GM12878 (cell line): ENCODE measurements around the gene ZFP91.

Experiments
- BCL11A ChIP-seq: IDR thresholded peaks from 2 replicates; pipeline ENCODE4 v1.6.1; 2011; ENCODE audit warnings: low read depth, low read length
- CEBPB ChIP-seq, 2 experiments: fragments of 150-350 bp in 1 of 2; IDR thresholded peaks; 2 replicates each; pipeline ENCODE4 v1.6.1; 2012 to 2014; ENCODE audit warnings: low read depth in 2 of 2, low read length in 2 of 2, borderline replicate concordance in 1 of 2, inconsistent platforms in 1 of 2
- EZH2 ChIP-seq: IDR thresholded peaks from 2 replicates; pipeline ENCODE4 v1.6.1; 2012; ENCODE audit warnings: low read depth, mild to moderate bottlenecking, control low read depth, inconsistent platforms, low read length, borderline replicate concordance; ENCODE audit not compliant: control insufficient read depth
- GATAD2B ChIP-seq: fragments of 450-650 bp; conservative IDR thresholded peaks from 2 replicates; pipeline ENCODE4 v1.6.1; 2017; ENCODE audit warnings: low read depth, mild to moderate bottlenecking, moderate library complexity
- POLR2AphosphoS2 ChIP-seq: IDR thresholded peaks from 2 replicates; pipeline ENCODE4 v1.6.1; 2011; ENCODE audit warnings: low read depth, mild to moderate bottlenecking, low read length, improper control_type of control experiment, moderate library complexity
- RAD21 ChIP-seq: IDR thresholded peaks from 2 replicates; pipeline ENCODE4 v1.6.1; 2011; ENCODE audit warnings: mild to moderate bottlenecking, low read depth, low read length, moderate library complexity; ENCODE audit not compliant: insufficient read depth
- TAF1 ChIP-seq: IDR thresholded peaks from 2 replicates; pipeline ENCODE4 v1.6.1; 2011; ENCODE audit warnings: mild to moderate bottlenecking, low read depth, low read length, borderline replicate concordance
- ZNF207 ChIP-seq: fragments of 450-650 bp; IDR thresholded peaks from 2 replicates; pipeline ENCODE4 v1.6.1; 2014; ENCODE audit warnings: antibody characterized with exemption, mild to moderate bottlenecking, borderline replicate concordance
- TF ChIP-seq, protein P1 (sequence below), 3 experiments: IDR thresholded peaks in 2 of 3; conservative IDR thresholded peaks in 1 of 3; 2 replicates each; pipeline ENCODE4 v1.5.1; 2011; ENCODE audit warnings: low read depth in 3 of 3, low read length in 3 of 3, mild to moderate bottlenecking in 3 of 3, control low read depth in 2 of 3, moderate library complexity in 2 of 3, inconsistent platforms in 1 of 3, mixed read lengths in 1 of 3; ENCODE audit not compliant: control insufficient read depth in 2 of 3, insufficient read depth in 1 of 3; ENCODE audit errors: extremely low read depth in 1 of 3
- TF ChIP-seq, protein P2 (sequence below): fragments of 450-650 bp; IDR thresholded peaks from 2 replicates; pipeline ENCODE4 v1.6.1; 2017; ENCODE audit warnings: mild to moderate bottlenecking, moderate library complexity
- TF ChIP-seq, protein P3 (sequence below): fragments of 450-650 bp; formaldehyde crosslinking; IDR thresholded peaks from 2 replicates; pipeline ENCODE4 v1.5.0; 2022; ENCODE audit warnings: mild to moderate bottlenecking, missing genetic modification characterization

DNA sequence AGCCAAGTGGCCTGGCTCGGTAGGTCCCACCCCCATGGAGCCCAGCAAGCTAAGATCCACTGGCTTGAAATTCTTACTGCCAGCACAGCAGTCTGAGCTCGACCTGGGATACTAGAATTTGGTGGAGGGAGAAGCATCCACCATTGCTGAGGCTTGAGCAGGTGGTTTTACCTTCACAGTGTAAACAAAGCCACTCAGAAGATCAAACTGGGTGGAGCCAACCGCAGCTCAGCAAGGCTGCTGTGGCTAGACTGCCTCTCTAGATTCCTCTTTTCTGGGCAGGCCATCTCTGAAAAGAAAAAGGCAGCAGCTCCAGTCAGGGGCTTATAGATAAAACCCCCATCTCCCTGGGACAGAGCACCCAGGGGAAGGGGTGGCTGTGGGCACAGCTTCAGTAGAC is 48.6 kb upstream of the ZFP91 start:
- TF ChIP-seq EZH2 = no peak
- TF ChIP-seq POLR2AphosphoS2 = no peak
- no peak for TF ChIP-seq CEBPB (IDR thresholded peaks at IDR 0.05; ENCODE audit: borderline replicate concordance in 1 of 2, low read depth in 2 of 2, low read length in 2 of 2)
- no peak for TF ChIP-seq RAD21
- TF ChIP-seq, protein P1, sequence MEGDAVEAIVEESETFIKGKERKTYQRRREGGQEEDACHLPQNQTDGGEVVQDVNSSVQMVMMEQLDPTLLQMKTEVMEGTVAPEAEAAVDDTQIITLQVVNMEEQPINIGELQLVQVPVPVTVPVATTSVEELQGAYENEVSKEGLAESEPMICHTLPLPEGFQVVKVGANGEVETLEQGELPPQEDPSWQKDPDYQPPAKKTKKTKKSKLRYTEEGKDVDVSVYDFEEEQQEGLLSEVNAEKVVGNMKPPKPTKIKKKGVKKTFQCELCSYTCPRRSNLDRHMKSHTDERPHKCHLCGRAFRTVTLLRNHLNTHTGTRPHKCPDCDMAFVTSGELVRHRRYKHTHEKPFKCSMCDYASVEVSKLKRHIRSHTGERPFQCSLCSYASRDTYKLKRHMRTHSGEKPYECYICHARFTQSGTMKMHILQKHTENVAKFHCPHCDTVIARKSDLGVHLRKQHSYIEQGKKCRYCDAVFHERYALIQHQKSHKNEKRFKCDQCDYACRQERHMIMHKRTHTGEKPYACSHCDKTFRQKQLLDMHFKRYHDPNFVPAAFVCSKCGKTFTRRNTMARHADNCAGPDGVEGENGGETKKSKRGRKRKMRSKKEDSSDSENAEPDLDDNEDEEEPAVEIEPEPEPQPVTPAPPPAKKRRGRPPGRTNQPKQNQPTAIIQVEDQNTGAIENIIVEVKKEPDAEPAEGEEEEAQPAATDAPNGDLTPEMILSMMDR (IDR thresholded peaks at IDR 0.05 in 2 of 3, conservative IDR thresholded peaks at IDR 0.05 in 1 of 3; ENCODE audit: control insufficient read depth in 2 of 3, extremely low read depth in 1 of 3, insufficient read depth in 1 of 3, low read depth in 3 of 3, low read length in 3 of 3) = no peak
- TF ChIP-seq, protein P2, sequence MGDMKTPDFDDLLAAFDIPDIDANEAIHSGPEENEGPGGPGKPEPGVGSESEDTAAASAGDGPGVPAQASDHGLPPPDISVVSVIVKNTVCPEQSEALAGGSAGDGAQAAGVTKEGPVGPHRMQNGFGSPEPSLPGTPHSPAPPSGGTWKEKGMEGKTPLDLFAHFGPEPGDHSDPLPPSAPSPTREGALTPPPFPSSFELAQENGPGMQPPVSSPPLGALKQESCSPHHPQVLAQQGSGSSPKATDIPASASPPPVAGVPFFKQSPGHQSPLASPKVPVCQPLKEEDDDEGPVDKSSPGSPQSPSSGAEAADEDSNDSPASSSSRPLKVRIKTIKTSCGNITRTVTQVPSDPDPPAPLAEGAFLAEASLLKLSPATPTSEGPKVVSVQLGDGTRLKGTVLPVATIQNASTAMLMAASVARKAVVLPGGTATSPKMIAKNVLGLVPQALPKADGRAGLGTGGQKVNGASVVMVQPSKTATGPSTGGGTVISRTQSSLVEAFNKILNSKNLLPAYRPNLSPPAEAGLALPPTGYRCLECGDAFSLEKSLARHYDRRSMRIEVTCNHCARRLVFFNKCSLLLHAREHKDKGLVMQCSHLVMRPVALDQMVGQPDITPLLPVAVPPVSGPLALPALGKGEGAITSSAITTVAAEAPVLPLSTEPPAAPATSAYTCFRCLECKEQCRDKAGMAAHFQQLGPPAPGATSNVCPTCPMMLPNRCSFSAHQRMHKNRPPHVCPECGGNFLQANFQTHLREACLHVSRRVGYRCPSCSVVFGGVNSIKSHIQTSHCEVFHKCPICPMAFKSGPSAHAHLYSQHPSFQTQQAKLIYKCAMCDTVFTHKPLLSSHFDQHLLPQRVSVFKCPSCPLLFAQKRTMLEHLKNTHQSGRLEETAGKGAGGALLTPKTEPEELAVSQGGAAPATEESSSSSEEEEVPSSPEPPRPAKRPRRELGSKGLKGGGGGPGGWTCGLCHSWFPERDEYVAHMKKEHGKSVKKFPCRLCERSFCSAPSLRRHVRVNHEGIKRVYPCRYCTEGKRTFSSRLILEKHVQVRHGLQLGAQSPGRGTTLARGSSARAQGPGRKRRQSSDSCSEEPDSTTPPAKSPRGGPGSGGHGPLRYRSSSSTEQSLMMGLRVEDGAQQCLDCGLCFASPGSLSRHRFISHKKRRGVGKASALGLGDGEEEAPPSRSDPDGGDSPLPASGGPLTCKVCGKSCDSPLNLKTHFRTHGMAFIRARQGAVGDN = no peak
- no peak for TF ChIP-seq GATAD2B
- TF ChIP-seq, protein P3, sequence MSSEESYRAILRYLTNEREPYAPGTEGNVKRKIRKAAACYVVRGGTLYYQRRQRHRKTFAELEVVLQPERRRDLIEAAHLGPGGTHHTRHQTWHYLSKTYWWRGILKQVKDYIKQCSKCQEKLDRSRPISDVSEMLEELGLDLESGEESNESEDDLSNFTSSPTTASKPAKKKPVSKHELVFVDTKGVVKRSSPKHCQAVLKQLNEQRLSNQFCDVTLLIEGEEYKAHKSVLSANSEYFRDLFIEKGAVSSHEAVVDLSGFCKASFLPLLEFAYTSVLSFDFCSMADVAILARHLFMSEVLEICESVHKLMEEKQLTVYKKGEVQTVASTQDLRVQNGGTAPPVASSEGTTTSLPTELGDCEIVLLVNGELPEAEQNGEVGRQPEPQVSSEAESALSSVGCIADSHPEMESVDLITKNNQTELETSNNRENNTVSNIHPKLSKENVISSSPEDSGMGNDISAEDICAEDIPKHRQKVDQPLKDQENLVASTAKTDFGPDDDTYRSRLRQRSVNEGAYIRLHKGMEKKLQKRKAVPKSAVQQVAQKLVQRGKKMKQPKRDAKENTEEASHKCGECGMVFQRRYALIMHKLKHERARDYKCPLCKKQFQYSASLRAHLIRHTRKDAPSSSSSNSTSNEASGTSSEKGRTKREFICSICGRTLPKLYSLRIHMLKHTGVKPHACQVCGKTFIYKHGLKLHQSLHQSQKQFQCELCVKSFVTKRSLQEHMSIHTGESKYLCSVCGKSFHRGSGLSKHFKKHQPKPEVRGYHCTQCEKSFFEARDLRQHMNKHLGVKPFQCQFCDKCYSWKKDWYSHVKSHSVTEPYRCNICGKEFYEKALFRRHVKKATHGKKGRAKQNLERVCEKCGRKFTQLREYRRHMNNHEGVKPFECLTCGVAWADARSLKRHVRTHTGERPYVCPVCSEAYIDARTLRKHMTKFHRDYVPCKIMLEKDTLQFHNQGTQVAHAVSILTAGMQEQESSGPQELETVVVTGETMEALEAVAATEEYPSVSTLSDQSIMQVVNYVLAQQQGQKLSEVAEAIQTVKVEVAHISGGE (CRISPR knock-in tag) = no peak
- no peak for TF ChIP-seq ZNF207
- TF ChIP-seq TAF1 = no peak
- TF ChIP-seq BCL11A = no peak
